ENCODE results near the gene ERF. TPM values are rescaled to one million over a fixed set of nuclear protein-coding genes. Genes with fewer than 3 reads are reported as not detected.

Gene ERF
- total RNA-seq, 1 experiment from 2014 or later: 35.1 TPM

DNA sequence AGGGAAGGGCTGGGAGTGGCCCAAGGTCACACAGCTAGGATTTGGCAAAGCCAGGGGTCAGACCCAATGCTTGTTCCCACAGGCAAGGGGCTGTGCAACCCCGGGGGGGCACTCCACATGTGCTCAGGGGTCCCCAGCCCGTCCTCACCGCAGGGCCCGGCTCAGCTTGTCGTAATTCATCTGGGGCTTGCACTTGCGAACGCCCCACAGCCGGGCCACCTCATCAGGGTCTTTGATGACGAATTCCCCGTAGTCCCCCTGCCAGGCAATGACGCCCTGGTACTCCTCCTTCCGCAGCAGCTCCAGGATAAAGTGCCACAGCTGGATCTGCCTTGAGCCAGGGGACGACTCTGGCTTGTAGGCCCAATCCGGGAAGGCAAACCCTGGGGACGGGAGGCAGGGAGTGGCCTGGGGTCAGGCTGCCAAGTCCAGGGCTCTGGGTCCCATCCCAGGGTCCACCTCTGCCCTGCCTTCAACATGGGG lies 4.7 kb downstream of the ERF start:
- Mint-ChIP-seq H3K9me3 (ENCODE audit: unreplicated experiment) (no peaks in the 10 kb centered on the region), H3K27ac (ENCODE audit: low read depth, unreplicated experiment) (no peak overlapping the region), H3K4me1 (ENCODE audit: insufficient read depth, unreplicated experiment) (peaks cover 35% of the 10 kb centered on the region), H3K4me3 (ENCODE audit: unreplicated experiment) (peak overlapping the region; percentile 35), H3K27me3 (ENCODE audit: insufficient read depth, unreplicated experiment) (no peaks in the 10 kb centered on the region), H3K36me3 (ENCODE audit: insufficient read depth, unreplicated experiment) (peaks cover 12% of the 10 kb centered on the region)
- intact Hi-C loops (cut with micrococcal nuclease): no loop called here
- ChIA-PET POLR2A (interaction anchor here (1.3 to 4.0 kb wide), 3 partner anchors 20 to 30 kb away, joined by 5 to 22 read pairs (median 21); partner anchors contain the start of gene CIC), CTCF (interaction anchor here (2.2 to 3.6 kb wide), 2 partner anchors 29 to 46 kb away, joined by 8 to 33 read pairs; no protein-coding TSS in a partner anchor)
- no peak for DNase-seq (ENCODE audit: unreplicated experiment)
- no TSS peak for BruUV-seq (replicated peaks)
- TF ChIP-seq, protein P1, sequence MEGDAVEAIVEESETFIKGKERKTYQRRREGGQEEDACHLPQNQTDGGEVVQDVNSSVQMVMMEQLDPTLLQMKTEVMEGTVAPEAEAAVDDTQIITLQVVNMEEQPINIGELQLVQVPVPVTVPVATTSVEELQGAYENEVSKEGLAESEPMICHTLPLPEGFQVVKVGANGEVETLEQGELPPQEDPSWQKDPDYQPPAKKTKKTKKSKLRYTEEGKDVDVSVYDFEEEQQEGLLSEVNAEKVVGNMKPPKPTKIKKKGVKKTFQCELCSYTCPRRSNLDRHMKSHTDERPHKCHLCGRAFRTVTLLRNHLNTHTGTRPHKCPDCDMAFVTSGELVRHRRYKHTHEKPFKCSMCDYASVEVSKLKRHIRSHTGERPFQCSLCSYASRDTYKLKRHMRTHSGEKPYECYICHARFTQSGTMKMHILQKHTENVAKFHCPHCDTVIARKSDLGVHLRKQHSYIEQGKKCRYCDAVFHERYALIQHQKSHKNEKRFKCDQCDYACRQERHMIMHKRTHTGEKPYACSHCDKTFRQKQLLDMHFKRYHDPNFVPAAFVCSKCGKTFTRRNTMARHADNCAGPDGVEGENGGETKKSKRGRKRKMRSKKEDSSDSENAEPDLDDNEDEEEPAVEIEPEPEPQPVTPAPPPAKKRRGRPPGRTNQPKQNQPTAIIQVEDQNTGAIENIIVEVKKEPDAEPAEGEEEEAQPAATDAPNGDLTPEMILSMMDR (IDR thresholded peaks at IDR 0.05; ENCODE audit: unreplicated experiment): no peak

DNA sequence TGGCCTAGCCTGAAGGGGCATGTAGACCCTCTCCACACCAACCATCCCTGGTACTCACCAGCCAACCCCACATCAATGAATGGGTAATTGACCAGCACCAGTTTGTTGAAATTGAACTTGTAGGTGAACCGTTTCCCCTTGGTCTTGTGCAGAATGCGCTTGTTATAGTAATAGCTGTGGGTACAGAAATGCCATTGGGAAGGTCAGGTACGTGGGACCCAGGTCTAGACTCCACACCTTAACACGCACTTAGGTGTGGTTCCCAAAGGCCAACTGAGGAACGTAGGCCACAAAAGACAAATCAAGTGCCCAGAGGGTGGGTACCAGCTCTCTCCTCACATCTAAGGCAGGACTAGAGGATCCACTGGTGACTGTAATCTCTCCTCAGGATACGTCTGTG lies 5.2 kb downstream of the ERF start:
- BruUV-seq (replicated peaks): no TSS peak
- peaks cover 12% of the 10 kb centered on the region for H3K36me3 Mint-ChIP-seq (ENCODE audit: insufficient read depth, unreplicated experiment)
- POLR2A ChIA-PET: interaction anchor here (1.3 to 4.0 kb wide), 3 partner anchors 21 to 30 kb away, joined by 5 to 22 read pairs (median 21); partner anchors contain the start of gene CIC
- no peaks in the 10 kb centered on the region for H3K27me3 Mint-ChIP-seq (ENCODE audit: insufficient read depth, unreplicated experiment)
- H3K4me1 Mint-ChIP-seq (ENCODE audit: insufficient read depth, unreplicated experiment): peaks cover 40% of the 10 kb centered on the region
- H3K9me3 Mint-ChIP-seq (ENCODE audit: unreplicated experiment): no peaks in the 10 kb centered on the region
- no peak for DNase-seq (ENCODE audit: unreplicated experiment)
- CTCF ChIA-PET: interaction anchor here (3.6 kb wide), 1 partner anchor 30 kb away, joined by 33 read pairs; no protein-coding TSS in a partner anchor
- no peak overlapping the region for H3K4me3 Mint-ChIP-seq (ENCODE audit: unreplicated experiment)
- intact Hi-C loops (cut with micrococcal nuclease): loop anchor here (10.0 kb wide), 1 partner anchor 145 kb away; the partner anchor contains the start of gene CNFN
- TF ChIP-seq, protein P1 (IDR thresholded peaks at IDR 0.05; ENCODE audit: unreplicated experiment): no peak
- no peak overlapping the region for H3K27ac Mint-ChIP-seq (ENCODE audit: low read depth, unreplicated experiment)

DNA sequence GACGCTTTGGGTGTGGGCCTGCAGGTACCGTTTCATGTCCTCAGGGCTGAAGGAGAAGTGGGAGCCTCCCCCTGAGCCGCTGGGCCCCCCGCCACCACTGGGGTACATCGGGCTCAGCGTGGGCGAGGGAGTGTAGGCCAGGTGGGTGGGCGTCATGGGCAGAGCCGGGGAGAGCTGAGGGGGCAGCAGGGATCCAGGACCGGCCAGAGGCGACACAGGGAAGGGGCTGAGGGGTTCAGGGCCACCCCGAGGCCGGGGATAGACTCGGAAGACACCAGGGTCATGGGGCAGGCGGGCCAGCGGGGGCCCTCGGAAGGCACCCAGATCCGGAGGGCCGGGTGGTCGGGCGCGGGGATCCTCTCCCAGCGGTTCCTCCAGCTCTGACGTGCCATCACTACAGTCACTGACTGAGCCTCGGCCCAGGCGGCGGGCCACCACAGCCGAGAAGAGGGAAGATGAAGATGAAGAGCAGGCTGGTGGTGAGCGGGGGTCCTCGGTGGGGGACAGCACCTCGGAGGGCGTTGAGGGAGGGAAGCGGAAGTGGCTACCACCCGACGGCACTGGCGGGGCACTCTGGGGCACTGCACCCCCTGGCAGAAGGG lies 5.7 kb downstream of the ERF start:
- Mint-ChIP-seq H3K4me3 (ENCODE audit: unreplicated experiment) (no peak overlapping the region), H3K27ac (ENCODE audit: low read depth, unreplicated experiment) (no peak overlapping the region), H3K36me3 (ENCODE audit: insufficient read depth, unreplicated experiment) (peaks cover 12% of the 10 kb centered on the region), H3K4me1 (ENCODE audit: insufficient read depth, unreplicated experiment) (peaks cover 43% of the 10 kb centered on the region), H3K9me3 (ENCODE audit: unreplicated experiment) (no peaks in the 10 kb centered on the region), H3K27me3 (ENCODE audit: insufficient read depth, unreplicated experiment) (no peaks in the 10 kb centered on the region)
- ChIA-PET POLR2A (interaction anchor here (3.5 to 7.7 kb wide), 3 partner anchors 21 to 30 kb away, joined by 21 to 158 read pairs (median 22); partner anchors contain the start of gene CIC), CTCF (interaction anchor here (1.2 to 7.0 kb wide), 4 partner anchors 15 to 47 kb away, joined by 3 to 145 read pairs (median 18); no protein-coding TSS in a partner anchor)
- TF ChIP-seq, protein P1 (IDR thresholded peaks at IDR 0.05; ENCODE audit: unreplicated experiment): no peak
- intact Hi-C loops (cut with micrococcal nuclease): loop anchor here (10.0 kb wide), 1 partner anchor 146 kb away; the partner anchor contains the start of gene CNFN
- no peak for DNase-seq (ENCODE audit: unreplicated experiment)
- no TSS peak for BruUV-seq (replicated peaks)
